Measurements from ENCODE around the gene LMBR1.

LMBR1 gene

DNA sequence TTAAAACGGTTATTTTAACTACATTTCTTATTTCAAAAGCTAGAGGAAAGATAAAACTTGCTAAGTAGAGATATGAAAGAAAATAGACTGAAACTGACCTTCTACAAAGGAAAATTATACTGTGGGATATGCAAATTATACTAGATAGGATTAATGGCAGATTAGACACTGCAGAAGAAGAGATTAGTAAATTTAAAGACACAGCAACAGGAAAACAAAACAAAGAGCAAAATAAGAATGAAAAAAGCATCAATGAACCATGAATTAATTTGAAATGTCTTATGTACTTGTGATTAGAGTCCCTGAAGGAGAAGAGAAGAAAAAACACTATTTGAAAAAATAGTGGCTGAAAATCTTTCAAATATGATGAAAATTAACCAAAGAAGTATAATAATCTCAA, 200.1 kb downstream of the LMBR1 start:
- DNase-seq (ENCODE audit: low spot score): no peak

DNA sequence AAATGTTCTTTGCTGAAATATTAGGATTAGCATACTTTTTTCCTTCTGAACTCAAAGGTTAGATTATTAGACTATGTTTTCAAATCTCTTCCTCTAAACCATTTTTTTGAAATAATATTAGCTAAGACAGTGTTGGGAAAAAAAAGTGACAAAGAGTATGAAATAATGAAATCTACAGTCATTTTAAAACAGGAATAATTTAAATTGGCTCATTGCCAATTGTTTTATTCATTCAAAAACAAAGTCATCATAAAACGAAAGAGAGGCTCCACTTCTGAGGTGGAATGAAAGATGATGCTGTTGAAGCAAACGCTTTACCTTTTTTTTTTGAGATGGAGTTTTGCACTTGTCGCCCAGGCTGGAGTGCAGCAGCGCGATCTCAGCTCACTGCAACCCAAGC, 201.2 kb downstream of the LMBR1 start:
- DNase-seq (ENCODE audit: low spot score): no peak

DNA sequence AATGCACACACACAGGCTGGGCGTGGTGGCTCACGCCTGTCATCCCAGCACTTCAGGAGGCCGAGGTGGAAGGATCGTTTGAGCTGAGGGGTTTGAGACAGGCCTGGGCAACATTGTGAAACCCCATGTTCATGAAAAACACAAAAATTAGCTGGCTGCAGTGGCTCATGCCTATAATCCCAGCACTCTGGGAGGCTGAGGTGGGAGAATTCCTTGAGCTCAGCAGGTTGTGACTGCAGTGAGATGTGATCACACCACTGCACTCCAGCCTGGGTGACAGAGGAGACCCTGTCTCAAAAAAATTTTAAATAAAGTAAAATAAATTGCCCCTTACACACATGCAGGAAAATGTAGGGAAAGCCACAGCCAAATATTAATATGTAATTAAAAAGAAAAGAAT, 208.3 kb downstream of the LMBR1 start:
- no peak for DNase-seq (ENCODE audit: low spot score)

DNA sequence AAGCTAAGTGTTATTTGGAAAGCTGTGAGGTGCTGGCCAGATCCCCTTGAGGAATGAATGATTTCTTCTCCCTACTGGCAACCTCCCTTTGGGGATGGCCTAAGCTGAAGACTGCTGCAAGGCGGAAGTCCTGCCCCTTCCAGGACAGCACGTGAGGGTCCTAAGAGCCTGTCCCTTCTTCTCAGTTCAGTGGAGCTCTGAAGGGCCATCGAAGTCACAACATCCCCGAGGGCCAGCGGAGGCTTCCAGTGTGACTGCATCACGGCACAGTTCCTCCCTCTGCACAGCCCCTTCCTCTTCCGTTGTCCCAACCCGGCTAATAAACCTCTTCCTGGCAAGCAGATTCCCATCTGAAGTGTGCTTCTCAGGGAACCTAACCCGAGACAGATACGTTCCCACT, 208.7 kb downstream of the LMBR1 start:
- DNase-seq (ENCODE audit: low spot score): no peak

DNA sequence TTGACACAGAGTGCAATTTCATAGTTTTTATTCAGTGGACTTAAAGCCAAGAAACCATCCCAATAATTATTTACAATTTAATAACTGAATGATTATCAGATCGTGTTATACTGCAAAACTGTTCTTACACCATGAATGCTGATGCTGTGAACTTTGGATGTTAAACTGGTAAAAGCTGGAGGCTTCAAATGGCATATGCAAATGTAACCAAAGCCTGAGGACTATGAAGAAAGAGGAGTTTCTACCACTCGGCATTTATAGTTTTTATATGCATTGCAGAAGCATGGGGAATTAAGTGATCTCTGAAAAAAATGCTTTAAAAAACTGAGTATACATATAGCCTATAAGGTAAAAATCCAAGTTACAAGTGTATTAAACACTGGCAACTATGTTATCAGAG, 210.1 kb downstream of the LMBR1 start:
- DNase-seq (ENCODE audit: low spot score): no peak

DNA sequence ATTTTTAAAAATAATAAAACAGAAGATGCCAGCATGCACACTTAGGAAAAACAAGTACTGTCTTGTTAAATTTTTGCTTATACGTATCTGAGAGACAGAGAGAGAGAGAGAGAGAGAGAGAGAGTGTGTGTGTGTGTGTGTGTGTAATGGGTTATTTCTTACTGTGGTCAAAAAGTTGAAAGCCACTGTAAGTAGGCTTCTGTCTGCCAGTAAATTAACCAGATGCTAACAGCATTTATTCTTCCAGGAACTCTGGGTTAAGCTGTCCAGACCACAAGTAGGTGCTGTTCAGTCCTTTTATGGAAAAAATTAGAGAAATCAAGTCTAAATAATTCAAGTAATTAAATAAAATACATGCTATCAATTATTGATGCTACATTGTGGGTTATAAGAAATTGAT, 212.7 kb downstream of the LMBR1 start:
- DNase-seq (ENCODE audit: low spot score): no peak

DNA sequence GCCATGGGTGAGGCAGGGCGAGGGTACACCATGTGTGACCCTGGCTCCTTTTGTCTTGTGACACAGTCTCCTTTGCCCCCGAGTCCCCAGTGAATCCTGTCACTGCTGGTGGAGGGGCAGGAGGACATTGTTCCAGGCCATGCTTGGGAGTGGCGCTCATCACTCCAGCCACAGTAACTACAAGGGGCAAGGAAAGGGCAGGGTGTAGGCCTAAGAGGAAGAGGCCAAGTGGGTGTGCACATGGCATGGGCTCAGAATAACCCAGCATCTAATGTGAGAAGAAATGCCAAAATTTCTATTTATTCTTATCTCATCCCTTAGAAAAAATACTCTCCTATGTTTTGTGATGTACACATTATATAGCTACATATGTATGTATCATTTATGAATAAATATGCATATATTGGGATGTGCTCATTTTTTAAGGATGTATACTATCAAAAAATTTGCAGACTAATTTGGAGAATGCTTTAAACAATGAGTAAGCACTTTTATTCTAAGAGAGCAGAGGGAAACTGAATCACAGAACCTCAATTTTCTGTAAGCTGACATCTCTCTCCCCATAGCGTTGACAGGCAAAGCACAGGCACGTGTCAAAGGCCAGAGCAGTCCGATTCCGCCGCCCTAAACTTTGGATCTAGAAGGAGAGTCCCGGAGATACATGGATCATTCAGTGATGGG, 215.5 kb downstream of the LMBR1 start:
- DNase-seq (ENCODE audit: low spot score): no peak

DNA sequence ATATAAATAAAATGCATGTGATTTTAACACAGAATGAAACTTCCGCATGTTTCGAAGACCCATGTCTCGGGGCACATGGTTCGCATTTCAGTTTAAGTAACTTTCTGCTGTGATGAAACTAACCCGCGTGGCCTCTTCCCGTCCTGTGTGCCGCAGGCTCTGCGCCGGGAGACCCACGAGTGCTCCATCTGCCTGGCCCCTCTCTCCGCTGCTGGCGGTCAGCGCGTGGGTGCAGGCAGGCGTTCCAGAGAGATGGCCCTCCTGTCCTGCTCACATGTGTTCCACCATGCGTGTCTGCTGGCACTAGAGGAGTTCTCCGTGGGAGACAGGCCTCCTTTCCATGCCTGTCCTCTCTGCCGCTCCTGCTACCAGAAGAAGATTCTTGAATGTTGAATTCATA, 216.7 kb downstream of the LMBR1 start:
- no peak for DNase-seq (ENCODE audit: low spot score)

DNA sequence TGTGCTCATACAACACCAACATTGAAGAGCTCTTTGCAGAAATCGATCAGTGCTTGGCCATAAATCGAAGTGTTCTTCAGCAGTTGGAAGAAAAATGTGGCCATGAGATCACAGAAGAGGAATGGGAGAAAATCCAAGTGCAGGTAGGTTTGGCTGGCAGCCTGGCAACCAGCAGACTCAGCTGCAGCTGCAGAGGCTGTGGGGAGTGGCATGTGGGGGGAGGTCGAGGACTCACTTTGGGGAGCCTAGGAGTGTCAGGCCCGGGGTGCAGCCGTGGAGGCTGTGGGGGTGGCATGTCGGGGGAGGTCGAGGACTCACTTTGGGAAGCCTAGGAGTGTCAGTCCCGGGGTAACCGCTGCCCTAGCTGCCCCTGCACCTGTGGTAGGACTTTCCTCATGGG, 217.3 kb downstream of the LMBR1 start:
- no peak for DNase-seq (ENCODE audit: low spot score)

DNA sequence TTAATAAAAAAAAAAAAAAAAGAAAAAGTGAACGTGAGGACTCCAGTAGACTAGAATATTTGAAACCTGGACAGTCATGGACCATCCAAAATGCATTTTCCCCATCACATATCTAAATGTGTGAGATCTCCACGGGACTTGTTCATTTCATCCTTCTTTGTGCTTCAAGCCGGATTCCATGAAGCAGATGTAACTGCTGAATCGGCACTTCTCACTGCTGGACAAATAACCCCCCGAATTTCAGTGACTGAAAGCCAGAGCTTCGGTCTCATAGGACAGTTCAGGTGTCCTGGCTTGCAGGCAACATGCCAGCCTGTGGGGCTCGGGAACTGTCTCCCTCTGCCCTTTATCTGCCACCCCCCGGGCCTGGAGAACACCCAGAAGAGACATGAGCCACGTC, 219.1 kb downstream of the LMBR1 start:
- no peak for DNase-seq (ENCODE audit: low spot score)

DNA sequence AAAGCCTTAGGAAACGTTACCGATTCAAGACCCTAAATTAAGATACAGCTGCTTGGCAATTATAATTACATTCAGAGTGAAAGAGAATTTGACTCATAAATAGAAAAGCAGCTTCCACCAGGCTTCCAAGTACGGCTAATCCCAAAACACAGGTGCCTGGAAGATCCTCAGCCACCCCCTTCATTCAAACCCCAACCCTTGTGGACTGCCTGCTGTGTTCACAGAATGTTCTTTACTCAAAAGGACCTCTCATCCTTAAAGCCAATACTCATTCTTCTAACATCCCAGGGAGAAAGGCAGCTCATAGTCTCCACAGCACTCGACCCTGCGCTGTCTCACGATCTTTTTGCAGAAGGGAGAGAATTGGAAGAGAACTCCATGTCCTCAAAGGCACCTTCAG, 219.5 kb downstream of the LMBR1 start:
- DNase-seq (ENCODE audit: low spot score): no peak

DNA sequence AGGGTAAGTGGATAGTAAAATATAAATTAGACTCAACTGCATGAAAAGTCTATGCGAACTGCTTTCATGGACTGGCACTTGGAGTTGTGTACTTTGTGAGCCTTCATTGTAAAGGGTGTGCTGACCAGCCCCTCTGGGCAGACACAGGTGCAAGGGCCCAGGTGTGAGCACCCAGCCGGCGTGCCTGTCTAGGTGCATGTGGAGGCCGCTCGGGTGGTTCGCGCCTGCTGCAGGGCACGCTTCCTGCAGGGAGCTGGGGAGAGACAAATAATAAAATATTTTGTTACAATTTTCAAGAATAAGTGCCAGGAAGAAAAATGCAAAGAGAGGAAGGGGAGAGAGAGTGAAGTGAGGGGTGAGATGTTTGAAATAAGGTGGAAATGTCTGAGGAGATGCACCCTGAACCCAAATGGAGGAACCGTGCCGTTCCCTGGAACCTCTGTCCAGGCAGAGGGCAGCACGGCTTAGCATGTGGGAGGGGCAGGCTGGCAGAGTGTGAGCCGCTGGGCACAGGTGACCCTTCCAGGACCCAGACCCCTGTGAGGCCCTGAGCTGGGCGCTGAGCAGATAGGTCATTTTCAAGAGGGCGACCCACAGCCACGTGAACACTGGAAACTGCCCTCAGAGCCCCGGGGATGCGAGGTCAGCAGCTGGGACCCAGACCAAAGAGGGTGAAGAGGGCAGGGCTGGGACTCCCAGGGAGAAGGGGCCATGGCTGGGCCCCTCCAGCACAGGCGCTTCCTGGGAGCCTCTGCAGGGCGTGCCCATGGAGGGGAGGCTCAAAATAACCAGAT, 223.8 kb downstream of the LMBR1 start:
- no peak for DNase-seq (ENCODE audit: low spot score)

DNA sequence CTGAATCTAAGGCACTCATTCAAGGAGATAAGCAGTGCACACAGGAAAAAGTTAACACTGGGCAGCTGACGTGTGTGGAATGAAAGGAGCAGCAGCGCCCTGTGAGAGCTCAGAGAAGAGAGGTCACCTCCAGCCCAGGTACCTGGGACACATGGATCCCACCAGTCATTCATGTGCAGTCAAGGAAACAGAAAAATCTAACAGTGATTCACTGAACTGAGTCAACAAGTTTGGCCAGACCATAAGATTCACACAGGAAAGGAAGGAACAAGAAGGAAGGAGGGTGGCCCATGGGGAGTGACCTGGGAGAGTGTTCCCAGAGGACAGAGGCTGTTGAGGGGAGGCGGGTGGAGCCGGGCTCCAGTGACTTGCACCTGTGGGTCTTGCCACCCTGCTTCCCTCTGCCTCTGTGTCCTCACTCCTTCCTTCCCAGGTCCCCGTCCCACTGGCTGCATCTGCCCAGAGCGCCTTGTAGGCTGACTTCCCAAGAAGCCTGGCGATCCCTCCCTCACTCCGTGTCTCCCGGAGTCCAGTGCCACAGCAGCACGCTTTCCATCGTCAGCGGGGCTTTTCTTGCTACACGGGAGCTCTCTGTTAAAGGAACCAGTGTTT, 224.7 kb downstream of the LMBR1 start:
- no peak for DNase-seq (ENCODE audit: low spot score)

DNA sequence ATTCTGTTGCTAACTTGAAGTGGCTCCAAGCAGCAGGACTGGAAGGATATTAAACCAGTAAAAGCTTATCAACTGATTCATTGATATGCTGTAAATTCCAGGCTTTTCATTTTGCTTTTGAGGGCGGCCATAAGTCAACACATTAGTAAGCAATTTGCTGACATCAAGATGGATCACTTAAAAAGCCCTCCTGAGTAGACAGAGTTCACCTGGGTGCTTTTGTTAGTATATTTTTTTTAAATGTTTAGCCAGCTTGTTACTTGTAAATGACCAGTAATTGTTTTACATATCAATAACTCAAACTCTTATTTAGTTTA, 225.9 kb downstream of the LMBR1 start:
- DNase-seq (ENCODE audit: low spot score): no peak

DNA sequence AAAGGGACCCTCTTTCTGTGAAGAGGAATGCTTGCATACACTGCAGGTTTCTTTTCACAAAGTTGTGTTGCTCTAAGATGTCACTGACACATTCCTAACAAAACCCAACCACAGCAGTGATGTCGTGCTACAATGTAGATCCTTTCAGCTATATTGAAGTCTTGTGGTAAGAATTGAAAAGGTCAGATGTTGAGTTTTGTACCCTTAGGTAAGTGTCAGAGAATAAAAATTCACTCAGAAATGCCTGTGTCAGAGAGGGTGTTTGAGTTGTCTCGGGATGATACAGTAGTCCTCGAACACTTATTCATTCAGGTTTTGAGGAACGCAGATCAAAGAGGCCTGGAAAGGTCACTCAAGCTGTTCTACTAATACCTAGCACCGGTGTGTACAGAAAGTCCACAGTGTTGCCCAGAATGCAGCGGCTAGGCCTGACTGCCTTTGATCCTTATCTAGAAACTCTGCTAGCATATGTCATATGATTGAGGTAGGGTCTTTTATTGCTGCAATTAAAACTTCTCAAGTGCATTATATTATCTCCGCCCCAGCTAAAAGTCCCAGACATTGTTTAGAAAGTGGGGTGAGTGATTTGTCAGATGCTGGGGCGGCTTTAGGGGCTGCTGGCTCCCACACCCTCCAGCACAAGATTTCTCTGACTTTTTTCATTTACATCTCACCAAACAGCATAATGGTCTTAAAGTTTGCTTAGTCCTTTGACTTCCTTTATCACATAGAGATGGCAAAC, 226.4 kb downstream of the LMBR1 start:
- no peak for DNase-seq (ENCODE audit: low spot score)

DNA sequence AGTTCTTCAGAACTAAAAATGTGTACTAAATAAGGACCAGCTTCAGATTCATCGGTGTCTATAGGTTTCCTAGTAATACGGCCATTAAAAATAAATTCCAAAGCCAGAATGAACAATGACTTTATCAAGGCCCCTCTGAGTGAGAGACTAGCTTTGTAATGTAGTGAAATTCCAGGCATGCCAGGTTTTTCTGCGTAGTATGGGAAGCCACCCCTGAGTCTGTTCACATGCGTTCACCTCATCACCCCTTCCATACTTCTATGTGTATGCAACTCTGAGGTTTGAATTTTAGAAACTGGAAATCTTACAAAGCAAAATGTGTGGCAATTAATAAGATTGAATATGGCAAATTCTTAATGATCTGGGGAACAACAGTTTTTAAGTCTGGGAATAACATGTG, 227.9 kb downstream of the LMBR1 start:
- DNase-seq (ENCODE audit: low spot score): no peak

DNA sequence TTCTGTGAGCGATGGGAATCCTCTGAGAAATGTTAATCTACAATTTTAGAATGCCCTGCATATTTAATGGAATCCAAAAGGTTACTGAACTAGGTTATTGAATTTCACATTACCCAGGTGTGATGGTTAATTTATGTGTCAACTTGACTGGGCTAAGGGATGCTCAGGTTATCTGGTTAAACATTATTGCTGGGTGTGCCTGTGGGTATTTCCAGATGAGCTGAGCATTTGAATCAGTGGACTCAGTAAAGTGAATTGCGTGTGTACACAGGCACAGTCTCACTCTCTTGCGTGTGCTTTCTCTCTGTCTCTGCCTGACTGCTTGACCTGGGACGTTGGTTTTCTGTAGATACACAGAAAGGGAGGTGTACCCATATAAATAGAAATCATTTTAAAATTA, 230.7 kb downstream of the LMBR1 start:
- no peak for DNase-seq (ENCODE audit: low spot score)

DNA sequence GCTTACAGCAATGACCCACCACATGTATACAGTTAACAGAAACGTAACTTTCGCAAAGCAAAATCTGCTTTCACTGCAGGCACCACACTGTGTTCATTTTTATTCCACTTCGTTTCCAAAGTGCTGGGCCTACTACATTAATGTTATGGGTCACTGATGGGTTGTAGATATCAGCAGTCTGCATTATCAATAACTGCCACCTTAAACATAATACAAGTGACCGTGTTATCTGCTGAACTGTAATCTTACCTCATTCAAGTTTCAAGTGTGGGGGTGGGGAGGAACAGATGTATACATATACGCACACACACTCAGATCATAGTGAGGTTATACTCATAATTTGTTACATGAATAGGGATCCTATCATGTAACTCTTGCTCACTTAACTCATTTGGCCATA, 231.3 kb downstream of the LMBR1 start:
- DNase-seq (ENCODE audit: low spot score): no peak

DNA sequence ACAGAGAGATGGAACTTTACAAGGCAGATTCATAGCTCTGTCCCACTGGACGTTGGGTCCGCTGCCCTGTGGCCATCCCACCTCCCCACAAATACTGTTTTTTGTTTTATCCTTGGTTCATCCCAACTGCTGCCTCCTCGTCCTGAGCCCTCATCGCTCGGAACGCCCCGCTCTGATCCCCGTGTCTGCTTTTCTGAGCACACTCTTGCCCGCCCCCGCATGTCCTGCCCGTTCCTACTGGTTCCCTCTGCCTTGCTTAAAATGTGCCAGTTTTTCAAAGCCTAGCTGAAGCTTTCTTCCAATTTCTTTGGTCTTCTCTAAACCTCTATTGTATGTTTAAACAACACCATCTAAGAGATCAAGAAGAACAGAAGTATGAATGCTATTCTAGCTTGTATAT, 233.0 kb downstream of the LMBR1 start:
- DNase-seq (ENCODE audit: low spot score): no peak

DNA sequence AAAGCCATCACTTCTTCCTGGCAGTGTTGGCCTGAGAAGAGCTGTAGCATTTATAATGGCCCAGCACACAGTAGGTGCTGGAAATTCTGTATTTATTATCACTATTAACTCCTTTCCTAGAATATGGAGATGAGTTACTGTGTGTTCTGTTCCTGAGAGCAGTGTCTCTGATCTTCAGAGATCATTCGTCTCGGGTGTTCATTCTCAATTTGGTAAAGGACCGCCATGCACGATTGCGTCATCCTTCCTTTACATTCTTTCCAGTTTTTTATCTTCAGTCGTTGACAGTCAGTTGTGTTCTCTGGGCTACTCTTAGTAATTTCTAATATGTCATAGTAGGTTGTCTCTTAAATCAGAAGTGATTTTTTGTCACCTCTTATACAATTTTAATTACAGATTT, 233.8 kb downstream of the LMBR1 start:
- no peak for DNase-seq (ENCODE audit: low spot score)

DNA sequence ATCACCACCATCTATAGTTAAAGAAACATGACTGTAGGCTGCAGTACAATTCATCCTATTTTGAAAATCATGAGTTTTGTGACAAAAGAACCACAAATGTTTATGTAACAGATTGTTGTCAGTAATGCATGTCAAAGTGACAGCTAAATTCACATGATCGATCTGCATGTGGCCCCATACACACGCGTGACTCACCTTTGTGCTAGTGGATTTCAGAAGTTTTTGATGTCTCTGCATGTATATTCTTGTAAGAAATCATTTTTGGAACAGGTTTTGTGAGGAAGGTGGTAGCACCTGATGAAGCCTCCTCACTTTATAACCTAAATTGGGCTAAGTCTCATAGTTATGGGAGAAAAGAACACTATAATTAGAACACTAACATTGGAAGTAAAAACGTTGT, 235.3 kb downstream of the LMBR1 start:
- no peak for DNase-seq (ENCODE audit: low spot score)

DNA sequence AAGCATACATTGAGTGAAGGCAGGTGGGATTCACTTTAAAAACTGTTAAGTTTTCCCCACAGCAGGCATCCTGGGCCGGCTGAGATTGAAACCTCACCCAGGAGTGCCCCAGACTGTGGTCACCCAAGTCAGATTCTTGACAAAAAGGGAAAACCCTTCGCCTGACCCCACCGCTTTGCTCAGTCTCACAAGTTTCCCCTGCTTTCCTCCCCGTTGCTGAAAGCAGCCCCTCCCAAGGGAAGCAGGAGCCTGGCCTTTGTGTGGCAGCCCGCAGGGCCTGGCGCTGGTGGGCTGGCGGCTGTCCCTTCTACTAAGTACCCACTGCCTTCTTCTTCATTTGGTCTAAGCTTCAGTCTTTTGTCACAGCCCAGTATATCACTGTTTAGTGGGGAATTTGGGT, 236.4 kb downstream of the LMBR1 start:
- DNase-seq (ENCODE audit: low spot score): no peak

DNA sequence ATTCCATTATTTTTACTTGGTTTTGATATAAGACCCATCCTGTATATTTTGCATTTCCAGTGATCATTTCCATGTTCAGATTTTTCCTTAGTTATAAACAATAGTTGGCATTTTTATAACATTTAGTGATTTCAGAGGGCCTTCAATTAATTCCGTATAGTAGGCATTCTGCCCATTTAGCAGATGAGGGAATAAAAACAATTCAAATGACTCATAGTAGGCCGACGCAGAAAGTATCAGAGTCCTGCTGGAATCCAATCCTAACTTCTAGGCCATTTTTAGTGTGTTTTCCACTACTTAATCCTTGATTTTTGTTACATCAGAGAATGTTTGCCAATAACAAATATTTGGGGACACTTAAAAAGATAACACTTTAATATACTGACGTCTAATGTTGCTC, 237.0 kb downstream of the LMBR1 start:
- DNase-seq (ENCODE audit: low spot score): no peak

All from GM03348 (cell line).